ENCODE data around the gene GZMM. TPM values are rescaled to one million over a fixed set of nuclear protein-coding genes. Genes with fewer than 3 reads are reported as not detected.

GZMM gene
- total RNA-seq, result 1 to 10 TPM in 1 of 4 donors, not detected in 3; 2.5 TPM

GRCh38 chr19:543910-544608 lies at the start of gene GZMM:
Gene GZMM (plus strand): TSS chr19:544053. CDS start chr19:544072, 19 bp downstream.
- no peak for DNase-seq (ENCODE audit: low spot score in 2 of 2)
- peaks cover 0 to 36% (median 6%) of the 10 kb centered on the region in 3 donors for H3K36me3 ChIP-seq
- no peaks in the 10 kb centered on the region for H3K4me1 ChIP-seq
- H3K4me3 ChIP-seq, result peak within 1 kb of the TSS in 1 of 4 donors; percentile 17
- H3K27me3 ChIP-seq, result no peaks in the 10 kb centered on the region
- H3K9me3 ChIP-seq, result no peaks in the 10 kb centered on the region
- 51 to 61% methylated on average over 25 of the region's 31 CpGs for WGBS, 2 donors
- TF ChIP-seq CTCF (IDR thresholded peaks at IDR 0.05) (no peak), POLR2A (IDR thresholded peaks at IDR 0.05) (no peak), EP300 (IDR thresholded peaks at IDR 0.05) (no peak)
- no peak within 1 kb of the TSS for H3K27ac ChIP-seq

GRCh38 chr19:494171-495080 lies 49.4 kb upstream of the GZMM start:
- no peak for DNase-seq (ENCODE audit: low spot score in 2 of 2)
- H3K36me3 ChIP-seq, result no peaks in the 10 kb centered on the region
- no peak overlapping the region for H3K27ac ChIP-seq

GRCh38 chr19:495081-495401 lies 48.8 kb upstream of the GZMM start:
- Histone ChIP-seq H3K9me3 (no peaks in the 10 kb centered on the region), H3K4me3 (no peak overlapping the region), H3K27ac (no peak overlapping the region), H3K36me3 (no peaks in the 10 kb centered on the region), H3K4me1 (peaks cover 0 to 29% (median 2%) of the 10 kb centered on the region in 4 donors), H3K27me3 (peaks cover 0 to 54% of the 10 kb centered on the region in 2 donors)
- TF ChIP-seq POLR2A (IDR thresholded peaks at IDR 0.05), result no peak
- TF ChIP-seq CTCF (IDR thresholded peaks at IDR 0.05), result no peak
- no peak for TF ChIP-seq EP300 (IDR thresholded peaks at IDR 0.05)
- DNase-seq (ENCODE audit: low spot score in 2 of 2), result no peak
- WGBS, 2 donors, result 49 to 66% methylated on average over 9 to 10 of the region's 10 CpGs

More at GRCh38 chr19:494171-495080, 49.4 kb upstream of the GZMM start:
- WGBS, 2 donors, result 47 to 48% methylated on average over 12 to 16 of the region's 22 CpGs
- H3K4me3 ChIP-seq, result no peak overlapping the region
- H3K27me3 ChIP-seq, result peaks cover 0 to 54% of the 10 kb centered on the region in 2 donors
- H3K4me1 ChIP-seq, result peaks cover 0 to 35% (median 6%) of the 10 kb centered on the region in 4 donors
- TF ChIP-seq POLR2A (IDR thresholded peaks at IDR 0.05) (no peak), EP300 (IDR thresholded peaks at IDR 0.05) (no peak), CTCF (IDR thresholded peaks at IDR 0.05) (no peak)
- no peaks in the 10 kb centered on the region for H3K9me3 ChIP-seq

GRCh38 chr19:495402-496111 lies 48.3 kb upstream of the GZMM start:
- H3K27me3 ChIP-seq, result peaks cover 0 to 54% of the 10 kb centered on the region in 2 donors
- H3K4me3 ChIP-seq, result no peak overlapping the region
- no peaks in the 10 kb centered on the region for H3K9me3 ChIP-seq
- H3K4me1 ChIP-seq, result peaks cover 0 to 26% (median 2%) of the 10 kb centered on the region in 4 donors
- no peaks in the 10 kb centered on the region for H3K36me3 ChIP-seq
- DNase-seq (ENCODE audit: low spot score in 2 of 2), result no peak
- 21 to 38% methylated on average over 13 to 21 of the region's 32 CpGs for WGBS, 2 donors
- TF ChIP-seq CTCF (IDR thresholded peaks at IDR 0.05) (peak in 4 of 5 experiments; percentile 34 to 67 (median 62)), EP300 (IDR thresholded peaks at IDR 0.05) (no peak), POLR2A (IDR thresholded peaks at IDR 0.05) (no peak)
- H3K27ac ChIP-seq, result no peak overlapping the region
